Adrenal gland (tissue), 5 donors: ENCODE data around the gene EML6.

Experiments used
- POLR2A ChIP-seq, 2 donors: fragments of 450-650 bp; IDR thresholded peaks; one replicate each; pipeline ENCODE4 v1.6.1; 2017; ENCODE audit warnings: antibody characterized with exemption in 2 of 2, mild to moderate bottlenecking in 2 of 2, moderate library complexity in 1 of 2
- TF ChIP-seq, protein P1 (sequence below), 6 experiments: fragments of 450-650 bp in 4 of 6; fragments of 200-600 bp in 2 of 6; sonication (generic) in 1 of 6; IDR thresholded peaks; 1 replicate in 5 of 6; 2 replicates in 1 of 6; pipeline versions ENCODE4 v1.5.1 to v1.8.0; 2016 to 2021; ENCODE audit warnings: antibody characterized with exemption in 6 of 6, mild to moderate bottlenecking in 2 of 6, moderate library complexity in 1 of 6
- donor health status: DM: no; HTN: no; CAD: no.

DNA sequence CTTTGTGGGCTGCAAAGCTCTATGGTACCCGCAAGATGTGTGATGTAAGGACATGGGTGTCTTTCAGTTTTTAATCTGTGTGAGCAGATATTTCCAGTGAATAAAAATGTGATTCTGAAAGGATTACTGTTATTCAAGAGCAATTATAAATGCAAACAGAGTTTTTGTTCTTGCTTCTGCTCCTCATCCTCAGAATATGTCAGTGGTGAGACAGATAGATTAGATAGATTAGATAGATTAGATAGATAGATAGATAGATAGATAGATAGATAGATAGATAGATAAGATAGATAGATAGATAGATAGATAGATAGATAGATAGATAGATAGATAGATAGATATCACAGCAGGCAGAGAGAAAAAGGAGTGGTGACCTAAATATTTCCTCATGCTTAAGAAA, 184.2 kb downstream of the EML6 start:
- TF ChIP-seq, protein P1, sequence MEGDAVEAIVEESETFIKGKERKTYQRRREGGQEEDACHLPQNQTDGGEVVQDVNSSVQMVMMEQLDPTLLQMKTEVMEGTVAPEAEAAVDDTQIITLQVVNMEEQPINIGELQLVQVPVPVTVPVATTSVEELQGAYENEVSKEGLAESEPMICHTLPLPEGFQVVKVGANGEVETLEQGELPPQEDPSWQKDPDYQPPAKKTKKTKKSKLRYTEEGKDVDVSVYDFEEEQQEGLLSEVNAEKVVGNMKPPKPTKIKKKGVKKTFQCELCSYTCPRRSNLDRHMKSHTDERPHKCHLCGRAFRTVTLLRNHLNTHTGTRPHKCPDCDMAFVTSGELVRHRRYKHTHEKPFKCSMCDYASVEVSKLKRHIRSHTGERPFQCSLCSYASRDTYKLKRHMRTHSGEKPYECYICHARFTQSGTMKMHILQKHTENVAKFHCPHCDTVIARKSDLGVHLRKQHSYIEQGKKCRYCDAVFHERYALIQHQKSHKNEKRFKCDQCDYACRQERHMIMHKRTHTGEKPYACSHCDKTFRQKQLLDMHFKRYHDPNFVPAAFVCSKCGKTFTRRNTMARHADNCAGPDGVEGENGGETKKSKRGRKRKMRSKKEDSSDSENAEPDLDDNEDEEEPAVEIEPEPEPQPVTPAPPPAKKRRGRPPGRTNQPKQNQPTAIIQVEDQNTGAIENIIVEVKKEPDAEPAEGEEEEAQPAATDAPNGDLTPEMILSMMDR (IDR thresholded peaks at IDR 0.05), result no peak
- no peak for TF ChIP-seq POLR2A (IDR thresholded peaks at IDR 0.05)
